ENCODE results near the gene GALNTL6. TPM values are rescaled to one million over a fixed set of nuclear protein-coding genes. Genes with fewer than 3 reads are reported as not detected.

The GALNTL6 gene
- total RNA-seq, 1 experiment from 2014 or later, result not detected

DNA sequence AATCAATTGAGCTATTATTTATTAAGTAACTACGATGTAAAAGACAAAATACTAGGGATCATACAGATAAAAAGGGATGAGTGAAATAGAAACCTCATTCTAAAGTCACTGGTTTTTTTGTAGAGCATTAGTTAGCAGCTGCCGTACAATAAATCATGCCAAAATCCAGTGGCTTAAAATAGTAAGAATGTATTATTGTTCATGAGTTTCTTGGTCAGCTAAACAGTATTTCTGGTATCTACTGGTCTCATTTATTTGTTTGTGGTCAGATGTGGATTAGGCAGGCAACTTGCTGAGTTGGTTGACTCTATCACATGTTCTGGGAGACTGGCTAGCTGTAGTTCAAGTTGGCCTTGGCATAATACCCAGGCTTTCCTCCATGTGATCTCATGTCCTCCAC, 667.3 kb downstream of the GALNTL6 start:
- no peak overlapping the region for H3K9ac ChIP-seq (ENCODE audit: extremely low read depth, insufficient read length, low read length)
- DNase-seq, result no peak
- H3K18ac ChIP-seq (ENCODE audit: insufficient read length, low read depth, low read length), result no peak overlapping the region
- H3K4me1 ChIP-seq (ENCODE audit: insufficient read depth, low read length), result no peaks in the 10 kb centered on the region
- H3T11ph ChIP-seq (ENCODE audit: low read length), result no peak overlapping the region
- H3K56ac ChIP-seq (ENCODE audit: insufficient read length, low read depth, low read length), result no peak overlapping the region
- H3K36me3 Mint-ChIP-seq (ENCODE audit: insufficient read depth in 1 of 3, low read depth in 3 of 3), result peaks cover 12 to 24% (median 15%) of the 10 kb centered on the region in 3 experiments
- no peak overlapping the region for H2BK15ac ChIP-seq (ENCODE audit: low read depth, low read length)
- H2AFZ ChIP-seq (ENCODE audit: low read length), result no peak overlapping the region
- TF ChIP-seq, protein P1, sequence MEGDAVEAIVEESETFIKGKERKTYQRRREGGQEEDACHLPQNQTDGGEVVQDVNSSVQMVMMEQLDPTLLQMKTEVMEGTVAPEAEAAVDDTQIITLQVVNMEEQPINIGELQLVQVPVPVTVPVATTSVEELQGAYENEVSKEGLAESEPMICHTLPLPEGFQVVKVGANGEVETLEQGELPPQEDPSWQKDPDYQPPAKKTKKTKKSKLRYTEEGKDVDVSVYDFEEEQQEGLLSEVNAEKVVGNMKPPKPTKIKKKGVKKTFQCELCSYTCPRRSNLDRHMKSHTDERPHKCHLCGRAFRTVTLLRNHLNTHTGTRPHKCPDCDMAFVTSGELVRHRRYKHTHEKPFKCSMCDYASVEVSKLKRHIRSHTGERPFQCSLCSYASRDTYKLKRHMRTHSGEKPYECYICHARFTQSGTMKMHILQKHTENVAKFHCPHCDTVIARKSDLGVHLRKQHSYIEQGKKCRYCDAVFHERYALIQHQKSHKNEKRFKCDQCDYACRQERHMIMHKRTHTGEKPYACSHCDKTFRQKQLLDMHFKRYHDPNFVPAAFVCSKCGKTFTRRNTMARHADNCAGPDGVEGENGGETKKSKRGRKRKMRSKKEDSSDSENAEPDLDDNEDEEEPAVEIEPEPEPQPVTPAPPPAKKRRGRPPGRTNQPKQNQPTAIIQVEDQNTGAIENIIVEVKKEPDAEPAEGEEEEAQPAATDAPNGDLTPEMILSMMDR (conservative IDR thresholded peaks at IDR 0.05), result no peak
- no peaks in the 10 kb centered on the region for H3K79me2 ChIP-seq (ENCODE audit: insufficient read depth, low read length)
- no peak overlapping the region for H2BK20ac ChIP-seq (ENCODE audit: low read depth, low read length, poor library complexity, severe bottlenecking)
- WGBS (ENCODE audit: extremely low coverage, insufficient read length, low lambda C conversion rate), result no CpG with 5 or more reads among the region's 2 CpGs
- H3K23ac ChIP-seq (ENCODE audit: insufficient read length, low read depth, low read length), result no peak overlapping the region
- H2BK120ac ChIP-seq (ENCODE audit: low read depth, low read length, poor library complexity, severe bottlenecking), result no peak overlapping the region
- H2BK5ac ChIP-seq (ENCODE audit: insufficient read length, low read length), result no peak overlapping the region
- H3K9me3 ChIP-seq (ENCODE audit: control insufficient read depth, low read depth, low read length), result no peaks in the 10 kb centered on the region
- H3K4ac ChIP-seq (ENCODE audit: low read depth, low read length), result no peak overlapping the region
- H4K5ac ChIP-seq (ENCODE audit: insufficient read length, low read depth, low read length), result no peak overlapping the region
- H3K23me2 ChIP-seq (ENCODE audit: insufficient read length, low read depth, low read length, poor library complexity, severe bottlenecking), result no peaks in the 10 kb centered on the region
- H3K79me1 ChIP-seq (ENCODE audit: insufficient read depth, low read depth, low read length, poor library complexity, severe bottlenecking), result no peaks in the 10 kb centered on the region
- no peak overlapping the region for H4K91ac ChIP-seq (ENCODE audit: insufficient read length, low read depth, low read length)
- no peaks in the 10 kb centered on the region for H4K20me1 ChIP-seq (ENCODE audit: control insufficient read depth, insufficient read depth, insufficient read length)
- no peaks in the 10 kb centered on the region for H3K27me3 ChIP-seq (ENCODE audit: insufficient read depth, low read length)
- H2AK5ac ChIP-seq (ENCODE audit: insufficient read length, low read length), result no peak overlapping the region
- H3K27me3 Mint-ChIP-seq (ENCODE audit: low read depth), result no peaks in the 10 kb centered on the region
- H3K27ac Mint-ChIP-seq, result no peak overlapping the region
- H2BK12ac ChIP-seq (ENCODE audit: insufficient read length, low read depth, low read length), result no peak overlapping the region
- H3K14ac ChIP-seq (ENCODE audit: insufficient read depth, low read length), result no peak overlapping the region
- H3K4me3 Mint-ChIP-seq, result no peak overlapping the region
- no peak overlapping the region for H4K8ac ChIP-seq (replicated peaks; ENCODE audit: insufficient read length, low read depth, low read length)
- no peak overlapping the region for H3K27ac ChIP-seq (ENCODE audit: insufficient read length, low read depth, low read length)
- H3K4me1 Mint-ChIP-seq, result no peaks in the 10 kb centered on the region
- peaks cover 18 to 23% of the 10 kb centered on the region in 2 experiments for H3K9me3 Mint-ChIP-seq
- H3K4me2 ChIP-seq (ENCODE audit: insufficient read depth, insufficient read length, low read length), result no peak overlapping the region
